Activated CD8-positive, alpha-beta memory T cell treated with anti-CD3 and anti-CD28 coated beads for 36 hours (primary cell): ENCODE data around the gene BNIP3. TPM values are rescaled to one million over a fixed set of nuclear protein-coding genes. Genes with fewer than 3 reads are reported as not detected.

Source experiments
- CTCF ChIA-PET: fragments of 350-600 bp; sonication (Branson Sonifier 250); formaldehyde crosslinking; loops from one replicate; lab custom pipeline; 2021; ENCODE audit warnings: antibody characterized with exemption; lab: Charles Lee
- POLR2A ChIA-PET: fragments of 350-600 bp; sonication (Branson Sonifier 250); formaldehyde crosslinking; loops from one replicate; lab custom pipeline; 2021; ENCODE audit warnings: antibody characterized with exemption; lab: Charles Lee
- total RNA-seq, 2 experiments: library from RNA; stranded (reverse); gene quantifications; one replicate each; pipeline ENCODE4 v1.2.3, GENCODE V29; 2021

Gene BNIP3
- total RNA-seq, 2 experiments from 2014 or later: 120 to 121 TPM

GRCh38 chr10:131943021-131943814 is 38.5 kb downstream of the BNIP3 start:
- POLR2A ChIA-PET: no interaction called here

GRCh38 chr10:131942455-131942854 is 39.3 kb downstream of the BNIP3 start:
- ChIA-PET POLR2A (no interaction called here), CTCF (interaction anchor here (1.1 kb wide), 1 partner anchor 38 kb away, joined by 3 read pairs; no protein-coding TSS in a partner anchor)

More at GRCh38 chr10:131943021-131943814, 38.5 kb downstream of the BNIP3 start:
- CTCF ChIA-PET: interaction anchor here (1.1 kb wide), 2 partner anchors 39 to 43 kb away, joined by 3 read pairs; partner anchors contain the start of gene PPP2R2D

GRCh38 chr10:131938681-131939080 is 43.0 kb downstream of the BNIP3 start:
- CTCF ChIA-PET: no interaction called here
- POLR2A ChIA-PET: no interaction called here

- POLR2A ChIA-PET: no interaction called here
- CTCF ChIA-PET: interaction anchor here (1.1 kb wide), 1 partner anchor 17 kb away, joined by 3 read pairs; no protein-coding TSS in a partner anchor
These were observed 43.9 kb downstream of the BNIP3 start for GRCh38 chr10:131937836-131938235.

- POLR2A ChIA-PET: no interaction called here
- CTCF ChIA-PET: interaction anchor here (1.1 kb wide), 1 partner anchor 18 kb away, joined by 3 read pairs; no protein-coding TSS in a partner anchor
These were observed 45.0 kb downstream of the BNIP3 start for GRCh38 chr10:131936736-131937135.

- POLR2A ChIA-PET: no interaction called here
- CTCF ChIA-PET: no interaction called here
These were observed 45.4 kb downstream of the BNIP3 start for GRCh38 chr10:131936294-131936693.

GRCh38 chr10:131935260-131935659 is 46.5 kb downstream of the BNIP3 start:
- ChIA-PET CTCF (no interaction called here), POLR2A (no interaction called here)

- POLR2A ChIA-PET: no interaction called here
- CTCF ChIA-PET: no interaction called here
These were observed 47.0 kb downstream of the BNIP3 start for GRCh38 chr10:131934769-131935168.

- ChIA-PET POLR2A (no interaction called here), CTCF (interaction anchor here (0.7 to 1.7 kb wide), 2 partner anchors 12 to 48 kb away, joined by 3 to 6 read pairs; no protein-coding TSS in a partner anchor)
These were observed 48.0 kb downstream of the BNIP3 start for GRCh38 chr10:131933696-131934086.

GRCh38 chr10:131933016-131933695 is 48.6 kb downstream of the BNIP3 start:
- ChIA-PET CTCF (interaction anchor here (0.7 to 1.7 kb wide), 2 partner anchors 12 to 47 kb away, joined by 3 to 6 read pairs; no protein-coding TSS in a partner anchor), POLR2A (no interaction called here)

- POLR2A ChIA-PET: interaction anchor here (0.6 kb wide), 1 partner anchor 33 kb away, joined by 3 read pairs; no protein-coding TSS in a partner anchor
- CTCF ChIA-PET: interaction anchor here (1.7 kb wide), 1 partner anchor 46 kb away, joined by 6 read pairs; no protein-coding TSS in a partner anchor
These were observed 49.7 kb downstream of the BNIP3 start for GRCh38 chr10:131931981-131932380.

- ChIA-PET POLR2A (no interaction called here), CTCF (no interaction called here)
These were observed 51.0 kb downstream of the BNIP3 start for GRCh38 chr10:131930586-131931330.

- ChIA-PET POLR2A (no interaction called here), CTCF (interaction anchor here (1.2 kb wide), 1 partner anchor 93 kb away, joined by 3 read pairs; no protein-coding TSS in a partner anchor)
These were observed 51.6 kb downstream of the BNIP3 start for GRCh38 chr10:131930150-131930549.

GRCh38 chr10:131929122-131929845 is 52.4 kb downstream of the BNIP3 start:
- ChIA-PET CTCF (interaction anchor here (1.2 to 1.7 kb wide), 2 partner anchors 26 to 93 kb away, joined by 3 to 4 read pairs; no protein-coding TSS in a partner anchor), POLR2A (no interaction called here)

- ChIA-PET CTCF (interaction anchor here (1.2 to 1.7 kb wide), 3 partner anchors 25 to 94 kb away, joined by 3 to 4 read pairs (median 3); no protein-coding TSS in a partner anchor), POLR2A (no interaction called here)
These were observed 53.3 kb downstream of the BNIP3 start for GRCh38 chr10:131928248-131929095.

GRCh38 chr10:131926743-131927595 is 54.8 kb downstream of the BNIP3 start:
- ChIA-PET POLR2A (no interaction called here), CTCF (interaction anchor here (1.4 kb wide), 1 partner anchor 41 kb away, joined by 3 read pairs; no protein-coding TSS in a partner anchor)

- POLR2A ChIA-PET: no interaction called here
These were observed 55.5 kb downstream of the BNIP3 start for GRCh38 chr10:131926253-131926652.

More at GRCh38 chr10:131926253-131926652, 55.5 kb downstream of the BNIP3 start:
- CTCF ChIA-PET: no interaction called here
